ENCODE results near the gene LY86.

The LY86 gene

DNA sequence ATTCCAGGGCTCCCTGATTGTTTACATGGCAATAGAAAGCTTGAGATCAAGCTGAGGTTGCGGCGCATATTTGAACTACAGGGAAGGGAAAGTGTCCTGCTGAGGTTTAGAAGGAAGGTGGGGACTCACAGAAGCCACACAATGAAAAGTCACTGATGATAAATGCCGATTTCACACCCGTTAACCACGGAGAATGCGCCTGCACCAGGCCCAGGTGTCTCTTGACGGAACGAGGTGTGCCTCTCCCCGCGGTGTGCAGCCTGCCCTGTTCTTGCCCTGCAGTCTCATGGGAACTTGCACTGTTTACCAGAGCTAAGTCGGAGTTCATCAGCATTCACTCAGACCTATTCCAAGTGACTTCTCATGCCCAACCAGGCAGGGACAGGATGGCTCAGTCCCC lies 90.3 kb downstream of the LY86 start:
- no peaks in the 10 kb centered on the region for H3K9me3 ChIP-seq (ENCODE audit: severe bottlenecking)
- H3K27ac ChIP-seq (ENCODE audit: poor library complexity, severe bottlenecking) = no peak overlapping the region
- no peak for ATAC-seq (ENCODE audit: low read depth)
- H3K4me3 ChIP-seq (ENCODE audit: severe bottlenecking) = no peak overlapping the region
- H3K4me1 ChIP-seq (ENCODE audit: insufficient read depth, poor library complexity, severe bottlenecking) = peaks cover 6% of the 10 kb centered on the region
- no peak for DNase-seq (ENCODE audit: low spot score)
- H3K27me3 ChIP-seq (ENCODE audit: insufficient read depth, poor library complexity, severe bottlenecking) = no peaks in the 10 kb centered on the region
- no peak for TF ChIP-seq CTCF (IDR thresholded peaks at IDR 0.05; ENCODE audit: poor library complexity, severe bottlenecking)
- H3K36me3 ChIP-seq (ENCODE audit: low read depth) = no peaks in the 10 kb centered on the region

- Histone ChIP-seq H3K4me3 (ENCODE audit: severe bottlenecking) (no peak overlapping the region), H3K4me1 (ENCODE audit: insufficient read depth, poor library complexity, severe bottlenecking) (peaks cover 6% of the 10 kb centered on the region), H3K27me3 (ENCODE audit: insufficient read depth, poor library complexity, severe bottlenecking) (no peaks in the 10 kb centered on the region), H3K36me3 (ENCODE audit: low read depth) (no peaks in the 10 kb centered on the region), H3K9me3 (ENCODE audit: severe bottlenecking) (no peaks in the 10 kb centered on the region), H3K27ac (ENCODE audit: poor library complexity, severe bottlenecking) (no peak overlapping the region)
- no peak for ATAC-seq (ENCODE audit: low read depth)
- no peak for DNase-seq (ENCODE audit: low spot score)
- no peak for TF ChIP-seq CTCF (IDR thresholded peaks at IDR 0.05; ENCODE audit: poor library complexity, severe bottlenecking)
Measured at GRCh38 chr6:6679633-6680032, 91.1 kb downstream of the LY86 start.

- Histone ChIP-seq H3K9me3 (ENCODE audit: severe bottlenecking) (no peaks in the 10 kb centered on the region), H3K27ac (ENCODE audit: poor library complexity, severe bottlenecking) (no peak overlapping the region), H3K4me3 (ENCODE audit: severe bottlenecking) (no peak overlapping the region), H3K4me1 (ENCODE audit: insufficient read depth, poor library complexity, severe bottlenecking) (peaks cover 6% of the 10 kb centered on the region), H3K36me3 (ENCODE audit: low read depth) (no peaks in the 10 kb centered on the region), H3K27me3 (ENCODE audit: insufficient read depth, poor library complexity, severe bottlenecking) (no peaks in the 10 kb centered on the region)
- no peak for DNase-seq (ENCODE audit: low spot score)
- TF ChIP-seq CTCF (IDR thresholded peaks at IDR 0.05; ENCODE audit: poor library complexity, severe bottlenecking) = no peak
- ATAC-seq (ENCODE audit: low read depth) = no peak
Measured at GRCh38 chr6:6680526-6680925, 92.0 kb downstream of the LY86 start.

- DNase-seq (ENCODE audit: low spot score) (no peak), ATAC-seq (ENCODE audit: low read depth) (no peak)
- no peaks in the 10 kb centered on the region for H3K27me3 ChIP-seq (ENCODE audit: insufficient read depth, poor library complexity, severe bottlenecking)
- no peaks in the 10 kb centered on the region for H3K9me3 ChIP-seq (ENCODE audit: severe bottlenecking)
- H3K27ac ChIP-seq (ENCODE audit: poor library complexity, severe bottlenecking) = no peak overlapping the region
- H3K4me3 ChIP-seq (ENCODE audit: severe bottlenecking) = no peak overlapping the region
- H3K4me1 ChIP-seq (ENCODE audit: insufficient read depth, poor library complexity, severe bottlenecking) = peaks cover 7% of the 10 kb centered on the region
- TF ChIP-seq CTCF (IDR thresholded peaks at IDR 0.05; ENCODE audit: poor library complexity, severe bottlenecking) = no peak
- H3K36me3 ChIP-seq (ENCODE audit: low read depth) = no peaks in the 10 kb centered on the region
Measured at GRCh38 chr6:6681075-6681849, 92.7 kb downstream of the LY86 start.

DNA sequence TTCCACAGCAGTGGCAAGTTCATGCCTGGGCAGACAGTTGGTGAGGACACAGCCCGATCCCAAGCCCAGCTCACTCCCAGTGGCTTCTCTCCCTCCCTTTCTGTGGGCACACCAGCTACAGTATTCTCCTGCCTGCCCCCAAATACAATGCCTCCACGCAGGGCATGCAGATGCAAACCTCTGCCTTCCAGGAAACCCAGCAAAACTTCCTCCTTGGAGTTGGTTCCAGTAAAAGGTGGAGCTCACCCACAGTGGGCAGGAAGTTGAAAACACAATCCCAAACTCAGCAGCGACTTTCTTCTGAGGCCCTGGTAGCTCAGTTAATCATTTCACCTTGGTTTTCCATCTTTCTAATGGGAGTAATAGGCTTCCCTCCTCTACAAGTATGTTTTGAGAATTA lies 93.7 kb downstream of the LY86 start:
- TF ChIP-seq CTCF (IDR thresholded peaks at IDR 0.05; ENCODE audit: poor library complexity, severe bottlenecking) = no peak
- no peaks in the 10 kb centered on the region for H3K27me3 ChIP-seq (ENCODE audit: insufficient read depth, poor library complexity, severe bottlenecking)
- DNase-seq (ENCODE audit: low spot score) = no peak
- H3K4me3 ChIP-seq (ENCODE audit: severe bottlenecking) = no peak overlapping the region
- H3K36me3 ChIP-seq (ENCODE audit: low read depth) = no peaks in the 10 kb centered on the region
- no peak for ATAC-seq (ENCODE audit: low read depth)
- peaks cover 12% of the 10 kb centered on the region for H3K4me1 ChIP-seq (ENCODE audit: insufficient read depth, poor library complexity, severe bottlenecking)
- H3K9me3 ChIP-seq (ENCODE audit: severe bottlenecking) = no peaks in the 10 kb centered on the region
- H3K27ac ChIP-seq (ENCODE audit: poor library complexity, severe bottlenecking) = no peak overlapping the region

Data from RWPE2 (cell line).